GM18511 (cell line): ENCODE results near the gene SPTLC1.

ENCODE experiments used
- ATAC-seq: cut with Tn5 transposase; IDR thresholded peaks from one replicate; pipeline ENCODE4 v1.9.1; 2021; ENCODE audit warnings: mild to moderate bottlenecking, moderate library complexity; ENCODE audit not compliant: unreplicated experiment

The SPTLC1 gene

GRCh38 chr9:92098638-92099037, 16.6 kb downstream of the SPTLC1 start:
- ATAC-seq = no peak

- no peak for ATAC-seq
Observed at GRCh38 chr9:92097997-92098482, 17.2 kb downstream of the SPTLC1 start.

- ATAC-seq = no peak
Observed at GRCh38 chr9:92095236-92095635, 20.0 kb downstream of the SPTLC1 start.

GRCh38 chr9:92094655-92095054, 20.6 kb downstream of the SPTLC1 start:
- no peak for ATAC-seq

- ATAC-seq = no peak
Observed at GRCh38 chr9:92077888-92078287, 37.3 kb downstream of the SPTLC1 start.

GRCh38 chr9:92071634-92072033, 43.6 kb downstream of the SPTLC1 start:
- ATAC-seq = no peak

- ATAC-seq = no peak
Observed at GRCh38 chr9:92066168-92066567, 49.0 kb downstream of the SPTLC1 start.

GRCh38 chr9:92064711-92065110, 50.5 kb downstream of the SPTLC1 start:
- ATAC-seq = no peak

GRCh38 chr9:92061184-92061583, 54.0 kb downstream of the SPTLC1 start:
- ATAC-seq = no peak

GRCh38 chr9:92059661-92060060, 55.6 kb downstream of the SPTLC1 start:
- ATAC-seq = no peak

GRCh38 chr9:92058723-92059444, 56.3 kb downstream of the SPTLC1 start:
- no peak for ATAC-seq

GRCh38 chr9:92058026-92058425, 57.2 kb downstream of the SPTLC1 start:
- ATAC-seq = no peak

GRCh38 chr9:92057226-92057625, 58.0 kb downstream of the SPTLC1 start:
- no peak for ATAC-seq

GRCh38 chr9:92055624-92056023, 59.6 kb downstream of the SPTLC1 start:
- no peak for ATAC-seq

- no peak for ATAC-seq
Observed at GRCh38 chr9:92048924-92049625, 66.1 kb downstream of the SPTLC1 start.

- ATAC-seq = no peak
Observed at GRCh38 chr9:92047500-92047899, 67.7 kb downstream of the SPTLC1 start.

- no peak for ATAC-seq
Observed at GRCh38 chr9:92046676-92047075, 68.5 kb downstream of the SPTLC1 start.

- ATAC-seq = no peak
Observed at GRCh38 chr9:92044936-92045335, 70.3 kb downstream of the SPTLC1 start.

GRCh38 chr9:92043002-92043401, 72.2 kb downstream of the SPTLC1 start:
- ATAC-seq = no peak

- no peak for ATAC-seq
Observed at GRCh38 chr9:92042260-92042659, 73.0 kb downstream of the SPTLC1 start.

- ATAC-seq = no peak
Observed at GRCh38 chr9:92036756-92037155, 78.5 kb downstream of the SPTLC1 start.

- ATAC-seq = no peak
Observed at GRCh38 chr9:92036411-92036746, 78.8 kb downstream of the SPTLC1 start.
